ENCODE data around the gene LMAN1. TPM values are rescaled to one million over a fixed set of nuclear protein-coding genes. Genes with fewer than 3 reads are reported as not detected.

The LMAN1 gene
- total RNA-seq, 1 donor from 2014 or later = 78.2 TPM

GRCh38 chr18:59325965-59326364 is 33.1 kb downstream of the LMAN1 start:
- no peak overlapping the region for H3K4me3 ChIP-seq (ENCODE audit: low read depth, low read length)
- no peak for TF ChIP-seq CTCF (conservative IDR thresholded peaks at IDR 0.05; ENCODE audit: low read depth, low read length)
- no peak for DNase-seq (ENCODE audit: low read depth)

- no peak for DNase-seq (ENCODE audit: low read depth)
- no peak overlapping the region for H3K4me3 ChIP-seq (ENCODE audit: low read depth, low read length)
- TF ChIP-seq CTCF (conservative IDR thresholded peaks at IDR 0.05; ENCODE audit: low read depth, low read length) = no peak
Measured at GRCh38 chr18:59324623-59324971, 34.5 kb downstream of the LMAN1 start.

GRCh38 chr18:59323931-59324622 is 35.0 kb downstream of the LMAN1 start:
- peak; percentile 95 for DNase-seq (ENCODE audit: low read depth)
- TF ChIP-seq CTCF (conservative IDR thresholded peaks at IDR 0.05; ENCODE audit: low read depth, low read length) = no peak
- no peak overlapping the region for H3K4me3 ChIP-seq (ENCODE audit: low read depth, low read length)

- DNase-seq (ENCODE audit: low read depth) = no peak
- no peak within 1 kb of the TSS for H3K4me3 ChIP-seq (ENCODE audit: low read depth, low read length)
- no peak for TF ChIP-seq CTCF (conservative IDR thresholded peaks at IDR 0.05; ENCODE audit: low read depth, low read length)
Measured at GRCh38 chr18:59318460-59319050, 40.5 kb downstream of the LMAN1 start, which contains the start of gene CPLX4. Gene CPLX4, minus strand, starts transcription at chr18:59318649. Its CDS starts 187 bp downstream, at chr18:59318462.

- DNase-seq (ENCODE audit: low read depth) = no peak
- TF ChIP-seq CTCF (conservative IDR thresholded peaks at IDR 0.05; ENCODE audit: low read depth, low read length) = no peak
- H3K4me3 ChIP-seq (ENCODE audit: low read depth, low read length) = no peak overlapping the region
Measured at GRCh38 chr18:59311631-59312030, 47.4 kb downstream of the LMAN1 start.

GRCh38 chr18:59308938-59309260 is 50.2 kb downstream of the LMAN1 start:
- DNase-seq (ENCODE audit: low read depth) = no peak
- H3K4me3 ChIP-seq (ENCODE audit: low read depth, low read length) = peak overlapping the region; percentile 41
- TF ChIP-seq CTCF (conservative IDR thresholded peaks at IDR 0.05; ENCODE audit: low read depth, low read length) = no peak

All from epithelial cell of proximal tubule (primary cell).